GM18907 (cell line): ENCODE results near the gene CASZ1.

ENCODE experiments used
- ATAC-seq: cut with Tn5 transposase; IDR thresholded peaks from one replicate; pipeline ENCODE4 v1.9.1; 2021; ENCODE audit warnings: mild to moderate bottlenecking, moderate library complexity; ENCODE audit not compliant: unreplicated experiment

Gene CASZ1

DNA sequence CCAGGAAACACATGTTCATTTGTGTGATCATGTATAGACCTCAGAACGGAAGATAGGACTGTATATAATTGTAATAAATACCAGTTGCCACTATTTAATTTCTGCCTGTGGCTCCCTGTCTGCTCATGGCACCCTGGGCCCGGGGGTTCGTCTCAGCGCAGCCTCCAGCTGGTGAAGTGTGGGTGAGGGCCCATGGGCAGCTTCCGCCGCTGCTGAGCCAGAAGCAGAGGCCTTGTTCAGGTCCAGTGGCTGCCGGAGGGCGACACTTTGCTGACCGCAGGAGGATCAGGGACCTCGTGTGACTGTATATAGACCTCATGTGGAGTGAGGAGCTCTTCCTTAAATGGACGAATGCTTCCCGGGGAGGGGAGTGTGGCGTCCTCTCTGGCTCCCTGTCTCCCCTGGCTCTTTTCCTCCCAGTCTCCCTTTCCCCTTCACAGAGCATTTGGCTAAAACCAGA, 165.8 kb downstream of the CASZ1 start:
- ATAC-seq: no peak

GRCh38 chr1:10629816-10630571, 166.5 kb downstream of the CASZ1 start:
- ATAC-seq: no peak

DNA sequence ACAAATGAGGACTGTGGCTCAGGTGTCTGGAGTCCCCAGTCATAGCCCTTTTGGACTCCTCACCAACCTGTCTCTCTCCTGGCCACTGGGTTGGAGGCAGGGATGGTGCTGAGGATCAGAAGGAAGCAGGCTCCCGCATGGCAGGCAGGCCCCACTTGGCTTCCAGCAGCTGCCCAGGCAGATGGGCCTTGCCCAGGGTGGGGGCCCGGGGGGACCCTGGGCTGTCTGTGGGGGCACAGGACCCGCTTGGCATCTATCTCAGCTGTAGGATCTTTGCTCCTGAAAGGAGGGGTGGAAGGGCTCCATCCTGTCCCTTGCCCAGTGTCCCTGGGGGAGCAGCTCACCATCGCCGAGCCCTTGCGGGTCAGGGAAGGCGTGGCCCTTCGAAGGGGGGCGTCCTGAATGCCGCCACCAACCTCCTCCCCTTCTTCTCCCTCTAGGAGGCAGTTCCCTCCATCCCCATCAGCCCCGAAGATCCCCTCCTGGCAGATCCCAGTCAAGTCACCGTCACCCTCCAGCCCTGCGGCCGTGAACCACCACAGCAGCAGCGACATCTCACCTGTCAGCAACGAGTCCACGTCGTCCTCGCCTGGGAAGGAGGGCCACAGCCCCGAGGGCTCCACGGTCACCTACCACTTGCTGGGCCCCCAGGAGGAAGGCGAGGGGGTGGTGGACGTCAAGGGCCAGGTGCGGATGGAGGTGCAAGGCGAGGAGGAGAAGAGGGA, 167.2 kb downstream of the CASZ1 start:
- ATAC-seq: no peak

GRCh38 chr1:10628685-10629084, 167.8 kb downstream of the CASZ1 start:
- ATAC-seq: no peak

DNA sequence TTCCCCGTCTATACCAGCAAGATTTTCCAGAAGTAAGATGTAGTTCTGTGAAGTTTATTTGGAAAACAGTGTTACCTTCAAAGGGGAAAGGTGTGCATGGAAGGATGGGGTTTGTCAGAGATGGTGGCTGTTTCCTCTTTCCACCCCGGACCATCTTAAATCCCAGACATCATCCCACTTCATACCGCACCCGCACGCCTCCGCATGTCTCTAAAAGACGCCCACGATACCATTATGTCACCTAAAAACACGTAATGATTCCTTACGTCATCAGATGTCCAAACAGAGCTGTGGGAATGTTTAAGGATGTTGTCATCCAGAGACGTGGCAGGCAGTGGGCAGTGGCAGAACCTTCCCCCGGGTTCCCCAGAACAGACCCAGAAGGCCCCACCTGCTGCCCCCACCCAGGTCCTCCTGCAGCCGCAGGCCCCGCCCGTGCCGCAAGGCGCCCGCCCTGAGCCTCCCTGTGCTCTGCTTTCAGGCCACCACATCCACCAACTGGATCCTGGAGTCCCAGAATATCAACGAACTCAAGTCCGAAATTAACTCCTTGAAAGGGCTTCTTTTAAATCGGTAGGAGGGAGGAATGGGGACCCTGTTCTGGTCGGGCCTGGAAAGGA, 169.5 kb downstream of the CASZ1 start:
- no peak for ATAC-seq

- ATAC-seq: no peak
Observed at GRCh38 chr1:10626131-10626731, 170.2 kb downstream of the CASZ1 start.

DNA sequence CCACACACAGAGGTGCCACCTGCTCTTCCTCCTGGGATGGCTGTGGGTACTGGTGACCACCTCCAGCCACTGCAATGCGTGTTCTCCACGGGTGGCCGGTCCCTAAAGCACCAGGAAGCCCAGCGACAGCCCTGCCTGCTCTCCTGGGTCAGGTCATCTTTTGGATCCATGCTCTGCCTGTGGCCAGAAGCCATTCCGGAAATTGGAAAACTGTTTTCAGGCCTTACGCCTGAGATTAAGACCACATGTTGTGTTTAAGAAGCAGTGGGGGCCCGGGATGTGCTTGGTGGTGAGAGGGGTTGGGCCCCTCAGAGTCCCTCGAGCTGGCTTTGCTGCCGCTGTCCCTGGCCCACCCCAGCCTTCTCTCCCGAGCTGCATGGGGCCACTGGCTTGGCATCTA, 170.9 kb downstream of the CASZ1 start:
- no peak for ATAC-seq

DNA sequence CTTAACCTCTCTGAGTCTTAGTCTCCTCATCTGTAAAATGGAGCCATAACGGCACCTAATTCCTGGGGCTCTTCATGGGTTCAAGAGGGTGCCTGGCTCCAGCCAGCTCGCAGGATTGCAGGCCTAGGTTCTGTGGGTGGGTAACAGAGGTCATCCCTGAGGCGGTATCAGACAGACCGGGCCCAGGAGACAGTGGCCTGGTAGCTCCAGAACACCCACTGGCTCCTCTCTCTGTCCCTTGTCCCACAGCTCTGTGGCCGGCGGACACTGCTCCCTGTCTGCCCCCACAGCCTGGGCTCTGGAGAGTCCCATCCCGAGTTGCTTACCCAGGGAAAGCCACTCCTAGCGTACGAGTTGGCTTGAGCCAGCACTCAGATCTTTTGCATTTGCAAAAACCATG, 171.4 kb downstream of the CASZ1 start:
- no peak for ATAC-seq

DNA sequence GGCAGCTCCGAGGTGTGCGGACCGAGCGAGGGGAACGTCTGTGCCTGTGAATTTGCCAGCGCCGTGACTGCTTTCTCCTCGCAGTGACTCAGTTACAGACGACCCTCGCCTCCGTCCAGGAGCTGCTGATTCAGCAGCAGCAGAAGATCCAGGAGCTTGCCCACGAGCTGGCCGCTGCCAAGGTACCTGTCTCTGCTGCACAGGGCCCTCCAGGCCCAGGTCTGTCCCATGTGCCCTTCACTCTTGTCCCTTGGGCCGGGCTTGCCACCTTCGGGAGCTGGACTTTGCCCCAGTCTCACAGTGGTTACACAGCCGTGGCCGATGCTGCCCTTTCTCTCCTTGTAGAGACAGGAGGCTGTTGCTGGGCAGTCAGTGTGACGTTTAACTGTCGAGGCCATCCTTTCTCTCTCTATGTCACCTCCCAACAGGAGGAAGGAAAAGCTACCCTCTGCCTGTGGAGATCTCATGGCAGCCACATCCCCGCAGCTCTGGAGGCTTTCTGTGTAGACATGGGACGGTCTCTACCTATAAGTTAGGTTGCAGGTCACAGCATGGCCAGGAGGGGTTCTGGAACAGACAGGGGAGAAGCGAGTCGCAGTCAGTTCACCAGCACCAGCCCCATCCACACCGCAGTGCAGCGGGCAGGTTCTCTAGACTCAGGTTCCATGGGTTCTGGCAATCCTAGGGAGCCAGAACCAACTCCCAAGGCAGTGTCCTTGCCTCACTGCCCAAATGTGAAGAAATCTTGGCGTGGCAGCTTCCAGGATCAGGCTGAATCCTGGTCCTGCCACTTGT, 172.0 kb downstream of the CASZ1 start:
- no peak for ATAC-seq

GRCh38 chr1:10623686-10624145, 172.7 kb downstream of the CASZ1 start:
- ATAC-seq: no peak

DNA sequence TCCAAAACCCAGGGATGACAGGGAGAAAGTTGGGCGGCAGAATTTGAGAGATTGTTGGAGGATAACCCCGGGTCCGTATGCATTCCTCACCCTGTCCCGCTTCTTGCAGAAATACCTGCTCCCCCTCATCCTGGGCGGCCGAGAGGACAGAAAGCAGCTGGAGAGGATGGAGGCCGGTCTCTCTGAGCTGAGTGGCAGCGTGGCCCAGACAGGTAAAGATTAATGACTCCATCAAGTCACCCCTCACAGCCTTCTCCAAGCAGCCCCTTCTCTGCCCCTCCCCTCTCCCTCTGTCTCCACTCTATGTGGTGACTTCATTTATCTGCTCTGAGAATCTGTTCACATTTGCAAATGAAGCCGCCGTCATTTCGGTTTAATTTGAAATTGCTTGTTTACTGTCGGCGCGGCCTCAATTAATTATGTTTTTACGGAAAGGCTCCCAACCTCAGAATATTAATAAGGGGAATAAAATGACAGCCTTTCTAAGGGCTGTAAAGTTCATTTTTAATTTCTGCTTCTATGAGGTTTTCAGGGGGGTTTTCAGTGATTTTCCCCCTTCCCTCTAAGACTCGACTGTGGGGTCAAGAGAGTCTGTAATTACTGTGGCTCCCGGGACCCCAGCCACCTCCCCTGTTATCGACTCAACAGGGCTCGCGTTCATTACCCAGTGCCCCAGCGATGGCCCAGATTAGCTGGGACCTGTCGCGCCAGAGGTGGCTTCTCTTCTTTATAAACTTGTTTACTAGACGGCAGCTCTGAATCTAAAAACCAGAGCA, 173.3 kb downstream of the CASZ1 start:
- ATAC-seq: no peak

- ATAC-seq: no peak
Observed at GRCh38 chr1:10621906-10622305, 174.5 kb downstream of the CASZ1 start.

DNA sequence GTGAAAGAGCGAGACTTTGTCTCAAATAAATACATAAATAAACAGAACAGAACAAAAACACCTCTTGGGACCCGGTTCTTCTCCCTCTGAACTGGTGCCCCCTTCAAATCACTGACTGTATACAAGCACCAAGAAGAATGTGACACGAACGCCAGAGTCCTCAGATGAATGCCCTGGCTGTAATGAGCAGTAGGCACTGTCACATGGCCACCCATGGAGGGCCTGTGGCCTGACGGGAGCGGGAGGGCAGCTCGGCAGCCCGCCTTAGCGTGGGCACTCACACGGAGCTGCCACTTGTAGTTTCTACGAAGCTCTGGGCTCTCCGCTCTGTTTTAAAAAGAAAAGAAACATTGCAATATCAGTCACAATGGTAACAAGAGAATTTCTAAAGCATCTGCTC, 175.7 kb downstream of the CASZ1 start:
- no peak for ATAC-seq

- no peak for ATAC-seq
Observed at GRCh38 chr1:10617931-10618885, 178.2 kb downstream of the CASZ1 start.

GRCh38 chr1:10617318-10617717, 179.1 kb downstream of the CASZ1 start:
- ATAC-seq: no peak

- no peak for ATAC-seq
Observed at GRCh38 chr1:10616696-10617095, 179.8 kb downstream of the CASZ1 start.

GRCh38 chr1:10615932-10616671, 180.3 kb downstream of the CASZ1 start:
- ATAC-seq: no peak

DNA sequence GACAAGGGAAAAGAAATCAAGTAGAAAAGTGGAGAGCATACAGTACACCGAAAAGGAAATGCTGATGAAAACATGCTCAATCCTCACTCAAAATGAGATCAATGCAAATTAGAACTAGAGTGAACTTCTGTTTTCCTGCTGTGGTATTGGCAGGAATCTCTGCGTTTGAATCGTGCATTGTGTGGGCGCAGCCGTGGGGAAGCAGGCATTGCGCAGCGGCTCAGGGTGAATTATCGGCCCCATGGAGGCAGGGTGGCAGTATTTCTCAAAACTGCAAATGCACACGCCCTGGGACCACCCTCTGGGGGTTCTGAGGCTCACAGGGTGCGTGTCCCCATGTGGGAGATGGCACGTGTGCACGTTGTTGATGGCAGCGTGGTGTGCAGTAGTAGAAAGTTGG, 181.1 kb downstream of the CASZ1 start:
- no peak for ATAC-seq
